Measurements from ENCODE around the gene DUSP7.

DNA sequence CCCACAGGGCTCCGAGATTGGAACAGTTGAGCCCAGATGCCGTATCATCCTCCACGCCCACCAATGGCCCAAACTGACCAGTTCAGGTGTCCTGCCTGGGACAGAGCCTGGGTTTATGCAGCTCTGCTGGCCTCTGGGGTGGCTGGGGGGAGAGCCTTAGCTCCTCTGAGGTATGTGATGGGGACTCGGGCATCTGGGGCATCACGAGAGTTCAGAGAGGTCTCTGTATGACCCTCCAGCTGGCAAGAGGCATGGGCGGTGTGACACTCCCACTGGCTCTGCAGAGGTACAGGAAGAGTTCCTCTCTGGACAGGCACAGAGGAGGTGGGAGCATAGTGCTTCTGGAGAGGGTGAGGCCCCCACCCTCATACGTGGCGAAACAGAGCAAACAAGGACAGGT is 26.6 kb upstream of the DUSP7 start:
- no peak for TF ChIP-seq TAF1 (IDR thresholded peaks at IDR 0.05; ENCODE audit: borderline replicate concordance, insufficient read depth, low read length)
- no peak for TF ChIP-seq POLR2AphosphoS5 (IDR thresholded peaks at IDR 0.05; ENCODE audit: low read depth, low read length)
- no peak for TF ChIP-seq SIN3A (IDR thresholded peaks at IDR 0.05; ENCODE audit: borderline replicate concordance, insufficient read depth, low read length)
